ENCODE data around the gene RECK. TPM values are rescaled to one million over a fixed set of nuclear protein-coding genes. Genes with fewer than 3 reads are reported as not detected.
A peak's percentile ranks its signal among the peaks of the same experiment; 100 is the strongest.
"Not testable (repeated sequence)": the region's sequence is repeated elsewhere in the genome, so short reads cannot be mapped to it uniquely, and the experiment has no call there.

Gene RECK
- total RNA-seq, 1 donor from 2014 or later = 5.7 TPM

GRCh38 chr9:36158122-36158521 lies 121.4 kb downstream of the RECK start:
- Histone ChIP-seq H3K4me3 (no peak overlapping the region), H3K36me3 (peaks cover 4 to 7% of the 10 kb centered on the region in 2 donors), H3K4me1 (peaks cover 0 to 17% of the 10 kb centered on the region in 2 donors), H3K27ac (peak overlapping the region; percentile 75 to 80), H3K27me3 (no peaks in the 10 kb centered on the region), H3K9me3 (no peaks in the 10 kb centered on the region)
- DNase-seq (ENCODE audit: low spot score in 2 of 2) = no peak
- intact Hi-C loops (cut with DNase I) = no loop called here
- TF ChIP-seq CTCF (IDR thresholded peaks at IDR 0.05) = no peak

DNA sequence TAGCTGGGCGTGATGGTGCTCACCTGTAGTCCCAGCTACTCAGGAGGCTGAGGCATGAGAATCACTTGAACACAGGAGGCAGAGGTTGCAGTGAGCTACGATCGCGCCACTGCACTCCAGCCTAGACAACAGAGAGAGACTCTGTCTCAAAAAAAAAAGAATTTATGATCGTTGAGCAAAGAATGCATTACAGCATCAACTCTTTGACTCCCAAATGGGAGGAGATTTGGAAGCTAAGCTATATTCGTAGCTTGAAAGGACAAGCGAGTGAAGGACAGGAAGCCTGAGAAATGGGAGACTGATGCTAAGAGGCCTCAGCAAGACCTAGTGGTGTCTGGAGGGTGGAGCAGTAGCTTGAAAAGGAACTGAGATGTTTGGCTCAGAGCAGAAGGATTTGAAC lies 122.2 kb downstream of the RECK start:
- peaks cover 4 to 22% of the 10 kb centered on the region in 2 donors for H3K4me1 ChIP-seq
- peak overlapping the region; percentile 75 to 80 for H3K27ac ChIP-seq
- peaks cover 4 to 7% of the 10 kb centered on the region in 2 donors for H3K36me3 ChIP-seq
- no peaks in the 10 kb centered on the region for H3K9me3 ChIP-seq
- intact Hi-C loops (cut with DNase I) = no loop called here
- no peaks in the 10 kb centered on the region for H3K27me3 ChIP-seq
- no peak for DNase-seq (ENCODE audit: low spot score in 2 of 2)
- H3K4me3 ChIP-seq = no peak overlapping the region
- TF ChIP-seq CTCF (IDR thresholded peaks at IDR 0.05) = no peak

DNA sequence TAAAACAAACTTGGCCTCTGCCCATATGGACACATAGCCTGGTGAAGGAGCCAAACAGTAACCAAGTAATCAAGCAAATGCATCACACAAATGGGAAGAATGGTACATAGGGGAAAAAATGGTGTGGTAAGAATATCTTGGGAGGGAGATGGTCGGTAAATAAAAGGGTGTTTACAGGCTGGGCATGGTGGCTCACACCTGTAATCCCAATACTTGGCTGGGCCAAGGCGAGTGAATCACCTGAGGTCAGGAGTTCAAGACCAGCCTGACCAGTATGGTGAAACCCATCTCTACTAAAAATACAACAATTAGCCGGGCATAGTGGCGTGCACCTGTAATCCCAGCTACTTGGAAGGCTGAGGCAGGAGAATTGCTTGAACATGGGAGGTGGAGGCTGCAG lies 122.8 kb downstream of the RECK start:
- intact Hi-C loops (cut with DNase I); H3K9me3 ChIP-seq; H3K4me3 ChIP-seq; DNase-seq (ENCODE audit: low spot score in 2 of 2); H3K36me3 ChIP-seq; H3K27me3 ChIP-seq: not testable (repeated sequence)
- peak overlapping the region; percentile 75 to 80 for H3K27ac ChIP-seq
- peaks cover 4 to 25% of the 10 kb centered on the region in 2 donors for H3K4me1 ChIP-seq

GRCh38 chr9:36160126-36160525 lies 123.4 kb downstream of the RECK start:
- H3K27ac ChIP-seq = peak overlapping the region; percentile 75 to 80

DNA sequence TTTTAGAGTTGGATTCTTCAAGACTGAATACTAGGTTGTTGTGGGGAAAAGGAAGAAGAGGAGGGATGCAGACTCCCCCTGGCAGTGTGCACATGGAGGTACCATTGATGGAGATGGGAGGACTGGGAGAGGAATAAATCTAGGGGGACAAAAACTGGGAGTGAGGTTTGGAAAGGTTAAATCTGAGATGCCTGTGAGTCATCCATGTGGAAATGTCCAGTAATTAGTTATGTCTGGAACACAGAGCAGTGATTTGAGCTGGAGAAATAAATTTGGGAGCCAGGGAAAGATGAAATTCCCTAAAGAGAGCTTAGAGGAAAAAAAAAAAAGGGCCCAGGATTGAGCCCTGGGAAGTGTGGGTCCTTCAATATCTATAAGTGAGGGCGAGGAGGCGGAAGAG lies 124.5 kb downstream of the RECK start:
- intact Hi-C loops (cut with DNase I) = loop anchor here (10.0 kb wide), 1 partner anchor 256 kb away; the partner anchor contains the start of genes HRCT1 and SPAAR
- H3K4me3 ChIP-seq = no peak overlapping the region
- peaks cover 4 to 35% of the 10 kb centered on the region in 2 donors for H3K4me1 ChIP-seq
- TF ChIP-seq CTCF (IDR thresholded peaks at IDR 0.05) = no peak
- H3K9me3 ChIP-seq = no peaks in the 10 kb centered on the region
- no peak for DNase-seq (ENCODE audit: low spot score in 2 of 2)
- peak overlapping the region; percentile 75 to 80 for H3K27ac ChIP-seq
- no peaks in the 10 kb centered on the region for H3K27me3 ChIP-seq
- H3K36me3 ChIP-seq = peaks cover 0 to 7% of the 10 kb centered on the region in 2 donors

More at GRCh38 chr9:36160126-36160525, 123.4 kb downstream of the RECK start:
- DNase-seq (ENCODE audit: low spot score in 2 of 2); H3K4me3 ChIP-seq; H3K36me3 ChIP-seq; H3K9me3 ChIP-seq; H3K27me3 ChIP-seq: not testable (repeated sequence)
- H3K4me1 ChIP-seq = peaks cover 4 to 26% of the 10 kb centered on the region in 2 donors
- intact Hi-C loops (cut with DNase I) = loop anchor here (10.0 kb wide), 1 partner anchor 255 kb away; the partner anchor contains the start of genes HRCT1 and SPAAR

DNA sequence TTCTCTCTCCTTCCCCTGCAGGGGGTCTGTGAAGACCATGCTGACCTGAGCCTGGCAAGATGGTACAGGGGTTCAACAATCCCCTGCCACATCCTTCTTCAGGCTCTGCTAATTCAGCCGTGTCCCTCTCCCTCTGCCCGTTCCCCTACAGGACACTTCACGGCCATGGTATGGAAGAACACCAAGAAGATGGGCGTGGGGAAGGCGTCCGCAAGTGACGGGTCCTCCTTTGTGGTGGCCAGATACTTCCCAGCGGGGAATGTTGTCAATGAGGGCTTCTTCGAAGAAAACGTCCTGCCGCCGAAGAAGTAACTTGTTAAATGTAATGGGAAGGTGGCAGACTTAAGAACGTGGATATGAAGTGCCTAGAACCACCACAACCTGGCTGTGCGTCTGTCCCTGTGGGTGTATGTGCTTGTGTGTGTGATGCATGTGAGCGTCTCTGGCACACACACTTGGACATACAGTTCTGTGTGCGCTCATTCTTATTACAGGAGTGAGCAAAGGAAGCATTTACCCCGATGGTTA lies 125.6 kb downstream of the RECK start:
- peaks cover 4 to 37% of the 10 kb centered on the region in 2 donors for H3K4me1 ChIP-seq
- intact Hi-C loops (cut with DNase I) = loop anchor here (10.0 kb wide), 1 partner anchor 257 kb away; the partner anchor contains the start of genes HRCT1 and SPAAR
- DNase-seq (ENCODE audit: low spot score in 2 of 2) = no peak
- H3K9me3 ChIP-seq = no peaks in the 10 kb centered on the region
- H3K36me3 ChIP-seq = no peaks in the 10 kb centered on the region
- H3K4me3 ChIP-seq = no peak overlapping the region
- H3K27ac ChIP-seq = peak overlapping the region; percentile 75 to 80
- H3K27me3 ChIP-seq = no peaks in the 10 kb centered on the region
- no peak for TF ChIP-seq CTCF (IDR thresholded peaks at IDR 0.05)

Measured in ascending aorta (tissue), 2 donors.